HEK293 (cell line): Measurements from ENCODE around the gene MVB12B.
A peak's percentile ranks its signal among the peaks of the same experiment; 100 is the strongest.

ENCODE experiments used
- CTCF ChIA-PET: fragments of 350-600 bp; formaldehyde crosslinking; extraction: SDS; loops from one replicate; lab custom pipeline; 2021; ENCODE audit warnings: antibody characterized with exemption; lab: Yijun Ruan, JAX
- POLR2A ChIA-PET: fragments of 300-600 bp; formaldehyde crosslinking; extraction: SDS; loops from one replicate; lab custom pipeline; 2020; ENCODE audit warnings: antibody characterized with exemption, inconsistent platforms; lab: Yijun Ruan, JAX
- H3K27ac ChIP-seq: fragments of 200-500 bp; sonication (Bioruptor generic); 2 replicates; pipeline ENCODE4 v1.5.1; 2014; ENCODE audit warnings: low read depth, low read length, control low read depth, inconsistent platforms; ENCODE audit errors: extremely low read depth
- H3K36me3 ChIP-seq, 2 experiments: fragments of 200-500 bp in 1 of 2; sonication (Bioruptor generic) in 1 of 2; 1 replicate in 1 of 2; 2 replicates in 1 of 2; pipeline ENCODE4 v1.5.1; 2014 to 2017; ENCODE audit warnings: inconsistent platforms in 2 of 2, low read length in 2 of 2; ENCODE audit not compliant: control insufficient read depth in 2 of 2, insufficient read depth in 1 of 2
- H3K4me1 ChIP-seq: fragments of 200-500 bp; sonication (Bioruptor generic); 2 replicates; pipeline ENCODE4 v1.5.1; 2014; ENCODE audit warnings: mild to moderate bottlenecking, low read length, inconsistent platforms; ENCODE audit not compliant: control insufficient read depth, insufficient read depth
- H3K4me3 ChIP-seq: 2 replicates; pipeline ENCODE4 v1.5.1; 2011; ENCODE audit warnings: low read depth, mild to moderate bottlenecking, control low read depth, low read length, moderate library complexity
- H3K9me3 ChIP-seq: fragments of 200-500 bp; sonication (Bioruptor generic); 2 replicates; pipeline ENCODE4 v1.5.1; 2014; ENCODE audit warnings: low read depth, low read length, inconsistent platforms; ENCODE audit not compliant: control insufficient read depth, insufficient read depth
- MYNN ChIP-seq: fragments of 450-650 bp; formaldehyde crosslinking; IDR thresholded peaks from 2 replicates; pipeline ENCODE4 v1.5.1; 2016; ENCODE audit warnings: missing biosample characterization, missing genetic modification characterization, borderline replicate concordance
- OSR2 ChIP-seq: fragments of 450-650 bp; formaldehyde crosslinking; IDR thresholded peaks from 2 replicates; pipeline ENCODE4 v1.5.1; 2016; ENCODE audit warnings: missing biosample characterization, missing genetic modification characterization
- ZNF10 ChIP-seq: fragments of 450-650 bp; formaldehyde crosslinking; IDR thresholded peaks from 2 replicates; pipeline ENCODE4 v1.5.1; 2017; ENCODE audit warnings: missing biosample characterization, missing genetic modification characterization
- ZNF121 ChIP-seq: fragments of 450-650 bp; formaldehyde crosslinking; IDR thresholded peaks from 2 replicates; pipeline ENCODE4 v1.5.1; 2016; ENCODE audit warnings: missing biosample characterization, missing genetic modification characterization
- ZNF175 ChIP-seq: fragments of 450-650 bp; formaldehyde crosslinking; IDR thresholded peaks from 2 replicates; pipeline ENCODE4 v1.5.1; 2016; ENCODE audit warnings: missing biosample characterization, missing genetic modification characterization
- ZNF202 ChIP-seq: fragments of 450-650 bp; formaldehyde crosslinking; IDR thresholded peaks from 2 replicates; pipeline ENCODE4 v1.5.1; 2016; ENCODE audit warnings: missing biosample characterization, missing genetic modification characterization, borderline replicate concordance
- ZNF223 ChIP-seq: fragments of 450-650 bp; formaldehyde crosslinking; IDR thresholded peaks from 2 replicates; pipeline ENCODE4 v1.5.1; 2016; ENCODE audit warnings: missing biosample characterization, missing genetic modification characterization
- ZNF341 ChIP-seq: fragments of 450-650 bp; formaldehyde crosslinking; IDR thresholded peaks from 2 replicates; pipeline ENCODE4; 2016; ENCODE audit warnings: low read depth, missing biosample characterization, missing genetic modification characterization
- ZNF391 ChIP-seq: fragments of 450-650 bp; formaldehyde crosslinking; IDR thresholded peaks from 2 replicates; pipeline ENCODE4 v1.5.1; 2016; ENCODE audit warnings: low read depth, missing biosample characterization, missing genetic modification characterization, borderline replicate concordance
- ZNF548 ChIP-seq: fragments of 450-650 bp; formaldehyde crosslinking; IDR thresholded peaks from 2 replicates; pipeline ENCODE4 v1.5.1; 2016; ENCODE audit warnings: missing biosample characterization, missing genetic modification characterization
- ZNF600 ChIP-seq: fragments of 450-650 bp; formaldehyde crosslinking; IDR thresholded peaks from 2 replicates; pipeline ENCODE4 v1.5.1; 2016; ENCODE audit warnings: missing biosample characterization, missing genetic modification characterization
- ZNF621 ChIP-seq: fragments of 450-650 bp; formaldehyde crosslinking; IDR thresholded peaks from 2 replicates; pipeline ENCODE4 v1.5.1; 2017; ENCODE audit warnings: missing biosample characterization, missing genetic modification characterization
- ZNF76 ChIP-seq: fragments of 450-650 bp; formaldehyde crosslinking; IDR thresholded peaks from 2 replicates; pipeline ENCODE4; 2016; ENCODE audit warnings: low read depth, missing biosample characterization, missing genetic modification characterization, borderline replicate concordance
- ZNF776 ChIP-seq: fragments of 450-650 bp; formaldehyde crosslinking; IDR thresholded peaks from 2 replicates; pipeline ENCODE4 v1.5.0; 2017; ENCODE audit warnings: missing biosample characterization, missing genetic modification characterization, borderline replicate concordance
- TF ChIP-seq, protein P1 (sequence below): fragments of 450-650 bp; formaldehyde crosslinking; IDR thresholded peaks from 2 replicates; pipeline ENCODE4 v1.5.1; 2017; ENCODE audit warnings: missing biosample characterization, missing genetic modification characterization
- TF ChIP-seq, protein P2 (sequence below): sonication (generic); formaldehyde crosslinking; IDR thresholded peaks from 2 replicates; pipeline ENCODE4 v1.8.1; 2022; ENCODE audit warnings: mild to moderate bottlenecking, moderate library complexity, missing genetic modification reagents
- TF ChIP-seq, protein P3 (sequence below): fragments of 450-650 bp; formaldehyde crosslinking; IDR thresholded peaks from 2 replicates; pipeline ENCODE4 v1.5.1; 2016; ENCODE audit warnings: missing biosample characterization, missing genetic modification characterization
- TF ChIP-seq, protein P4 (sequence below): fragments of 450-650 bp; formaldehyde crosslinking; IDR thresholded peaks from 2 replicates; pipeline ENCODE4 v1.5.1; 2016; ENCODE audit warnings: missing biosample characterization, missing genetic modification characterization
- TF ChIP-seq, protein P5 (sequence below): fragments of 450-650 bp; formaldehyde crosslinking; IDR thresholded peaks from 2 replicates; pipeline ENCODE4 v1.5.1; 2016; ENCODE audit warnings: missing biosample characterization, missing genetic modification characterization
- TF ChIP-seq, protein P6 (sequence below): fragments of 450-650 bp; formaldehyde crosslinking; IDR thresholded peaks from 2 replicates; pipeline ENCODE4 v1.5.1; 2017; ENCODE audit warnings: missing biosample characterization, missing genetic modification characterization

The MVB12B gene

DNA sequence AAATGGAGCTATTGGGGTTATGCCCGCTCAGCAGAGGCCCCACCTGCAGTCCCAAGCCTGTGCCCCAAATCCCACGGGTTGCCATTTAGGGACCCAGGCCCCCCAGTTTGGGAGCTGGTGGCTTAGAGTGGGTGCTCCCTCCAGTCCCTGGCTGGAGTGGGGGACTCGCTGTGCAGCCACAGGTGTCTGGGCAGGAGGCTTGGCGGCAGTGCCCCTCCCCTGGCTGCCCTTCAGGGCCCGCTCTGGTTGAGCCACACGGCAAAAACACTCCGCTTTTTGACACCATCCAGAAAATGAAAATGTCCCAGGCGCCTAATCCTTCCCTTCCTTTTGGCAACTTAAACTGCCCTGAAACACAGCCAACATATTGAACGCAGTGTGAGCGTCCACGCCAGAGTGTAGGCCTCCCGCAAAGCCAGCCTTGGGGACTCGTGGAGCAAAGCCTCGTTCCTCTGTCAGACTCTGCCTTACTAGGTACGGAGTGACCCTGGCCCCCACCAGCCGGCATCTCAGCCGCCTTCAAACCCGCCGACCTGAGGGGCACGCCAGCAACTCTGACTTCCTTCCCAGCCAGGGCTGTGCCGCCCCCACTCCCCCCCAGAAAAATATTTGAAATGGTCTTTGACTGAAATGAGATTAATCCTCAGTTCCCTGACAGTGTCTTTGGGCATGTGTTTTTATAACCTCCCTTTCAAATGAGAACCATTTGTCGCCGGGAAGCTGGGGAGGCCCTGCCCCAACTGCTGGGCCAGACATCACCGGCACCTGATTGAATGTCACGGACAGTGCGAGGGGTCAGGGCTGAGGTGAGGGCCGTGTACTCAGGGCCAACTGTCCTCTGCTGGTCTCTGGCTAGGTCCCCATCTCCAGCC lies 188.6 kb downstream of the MVB12B start:
- Histone ChIP-seq H3K4me1 (peaks cover 12% of the 10 kb centered on the region), H3K4me3 (no peak overlapping the region), H3K9me3 (no peaks in the 10 kb centered on the region), H3K27ac (no peak overlapping the region), H3K36me3 (no peaks in the 10 kb centered on the region)
- POLR2A ChIA-PET = no interaction called here
- TF ChIP-seq ZNF10 (0 out of 2 replicates have a peak, but pooled peaks have one; percentile 30), ZNF341 (tag by site-specific recombination) (peak; percentile 30; the same call in 1 of the 2 replicates), ZNF391 (no peak), ZNF76 (tag by site-specific recombination) (no peak)
- CTCF ChIA-PET = interaction anchor here (0.9 to 7.8 kb wide), 12 partner anchors 7 to 266 kb away, joined by 3 to 63 read pairs (median 5); no protein-coding TSS in a partner anchor

DNA sequence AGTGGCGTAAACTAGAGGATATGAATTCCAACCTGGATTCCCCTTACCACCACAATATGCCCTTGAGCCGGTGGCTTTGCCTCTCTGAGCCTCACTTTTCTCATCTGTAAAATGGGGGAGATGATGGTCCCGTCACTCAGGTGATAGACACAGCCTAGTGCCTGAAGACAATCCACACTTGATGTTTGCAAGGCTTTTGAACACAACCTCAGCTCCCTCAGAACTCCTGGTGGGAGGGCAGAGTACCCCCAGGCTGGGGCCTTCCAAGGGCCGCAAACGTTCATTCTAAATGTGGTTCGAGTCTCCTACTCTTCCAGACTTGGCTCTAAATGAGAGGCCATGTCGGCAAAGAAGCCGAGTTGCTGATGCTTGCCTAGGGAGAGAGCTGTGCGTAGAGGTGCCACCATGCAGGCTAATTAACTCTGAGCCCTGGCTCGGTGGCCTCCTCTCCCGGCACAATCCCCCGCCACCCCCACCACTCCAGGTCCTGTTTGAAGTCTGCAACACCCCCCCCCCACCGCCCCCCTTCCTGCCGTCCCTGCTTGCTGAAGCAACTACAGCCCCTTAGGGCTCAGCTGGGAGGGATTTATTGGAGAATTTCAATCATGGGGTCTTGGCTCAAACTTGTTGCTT lies 189.4 kb downstream of the MVB12B start:
- Histone ChIP-seq H3K4me1 (peaks cover 12% of the 10 kb centered on the region), H3K36me3 (no peaks in the 10 kb centered on the region), H3K27ac (no peak overlapping the region), H3K9me3 (no peaks in the 10 kb centered on the region), H3K4me3 (no peak overlapping the region)
- ChIA-PET CTCF (interaction anchor here (0.7 to 7.8 kb wide), 7 partner anchors 16 to 266 kb away, joined by 3 to 63 read pairs (median 4); no protein-coding TSS in a partner anchor), POLR2A (interaction anchor here (0.6 kb wide), 1 partner anchor 184 kb away, joined by 4 read pairs; no protein-coding TSS in a partner anchor)
- TF ChIP-seq, protein P1, sequence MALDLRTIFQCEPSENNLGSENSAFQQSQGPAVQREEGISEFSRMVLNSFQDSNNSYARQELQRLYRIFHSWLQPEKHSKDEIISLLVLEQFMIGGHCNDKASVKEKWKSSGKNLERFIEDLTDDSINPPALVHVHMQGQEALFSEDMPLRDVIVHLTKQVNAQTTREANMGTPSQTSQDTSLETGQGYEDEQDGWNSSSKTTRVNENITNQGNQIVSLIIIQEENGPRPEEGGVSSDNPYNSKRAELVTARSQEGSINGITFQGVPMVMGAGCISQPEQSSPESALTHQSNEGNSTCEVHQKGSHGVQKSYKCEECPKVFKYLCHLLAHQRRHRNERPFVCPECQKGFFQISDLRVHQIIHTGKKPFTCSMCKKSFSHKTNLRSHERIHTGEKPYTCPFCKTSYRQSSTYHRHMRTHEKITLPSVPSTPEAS (tag by site-specific recombination) = no peak
- TF ChIP-seq OSR2 (tag by site-specific recombination) (no peak), ZNF600 (tag by site-specific recombination) (no peak), ZNF202 (tag by site-specific recombination) (no peak), ZNF621 (tag by site-specific recombination) (no peak), ZNF121 (tag by site-specific recombination) (no peak), ZNF548 (no peak), ZNF223 (tag by site-specific recombination) (no peak), MYNN (tag by site-specific recombination) (no peak), ZNF776 (no peak), ZNF175 (tag by site-specific recombination) (no peak)
- TF ChIP-seq, protein P2, sequence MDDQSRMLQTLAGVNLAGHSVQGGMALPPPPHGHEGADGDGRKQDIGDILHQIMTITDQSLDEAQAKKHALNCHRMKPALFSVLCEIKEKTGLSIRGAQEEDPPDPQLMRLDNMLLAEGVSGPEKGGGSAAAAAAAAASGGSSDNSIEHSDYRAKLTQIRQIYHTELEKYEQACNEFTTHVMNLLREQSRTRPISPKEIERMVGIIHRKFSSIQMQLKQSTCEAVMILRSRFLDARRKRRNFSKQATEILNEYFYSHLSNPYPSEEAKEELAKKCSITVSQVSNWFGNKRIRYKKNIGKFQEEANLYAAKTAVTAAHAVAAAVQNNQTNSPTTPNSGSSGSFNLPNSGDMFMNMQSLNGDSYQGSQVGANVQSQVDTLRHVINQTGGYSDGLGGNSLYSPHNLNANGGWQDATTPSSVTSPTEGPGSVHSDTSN = no peak
- TF ChIP-seq, protein P3, sequence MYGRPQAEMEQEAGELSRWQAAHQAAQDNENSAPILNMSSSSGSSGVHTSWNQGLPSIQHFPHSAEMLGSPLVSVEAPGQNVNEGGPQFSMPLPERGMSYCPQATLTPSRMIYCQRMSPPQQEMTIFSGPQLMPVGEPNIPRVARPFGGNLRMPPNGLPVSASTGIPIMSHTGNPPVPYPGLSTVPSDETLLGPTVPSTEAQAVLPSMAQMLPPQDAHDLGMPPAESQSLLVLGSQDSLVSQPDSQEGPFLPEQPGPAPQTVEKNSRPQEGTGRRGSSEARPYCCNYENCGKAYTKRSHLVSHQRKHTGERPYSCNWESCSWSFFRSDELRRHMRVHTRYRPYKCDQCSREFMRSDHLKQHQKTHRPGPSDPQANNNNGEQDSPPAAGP (tag by site-specific recombination) = no peak
- TF ChIP-seq, protein P4, sequence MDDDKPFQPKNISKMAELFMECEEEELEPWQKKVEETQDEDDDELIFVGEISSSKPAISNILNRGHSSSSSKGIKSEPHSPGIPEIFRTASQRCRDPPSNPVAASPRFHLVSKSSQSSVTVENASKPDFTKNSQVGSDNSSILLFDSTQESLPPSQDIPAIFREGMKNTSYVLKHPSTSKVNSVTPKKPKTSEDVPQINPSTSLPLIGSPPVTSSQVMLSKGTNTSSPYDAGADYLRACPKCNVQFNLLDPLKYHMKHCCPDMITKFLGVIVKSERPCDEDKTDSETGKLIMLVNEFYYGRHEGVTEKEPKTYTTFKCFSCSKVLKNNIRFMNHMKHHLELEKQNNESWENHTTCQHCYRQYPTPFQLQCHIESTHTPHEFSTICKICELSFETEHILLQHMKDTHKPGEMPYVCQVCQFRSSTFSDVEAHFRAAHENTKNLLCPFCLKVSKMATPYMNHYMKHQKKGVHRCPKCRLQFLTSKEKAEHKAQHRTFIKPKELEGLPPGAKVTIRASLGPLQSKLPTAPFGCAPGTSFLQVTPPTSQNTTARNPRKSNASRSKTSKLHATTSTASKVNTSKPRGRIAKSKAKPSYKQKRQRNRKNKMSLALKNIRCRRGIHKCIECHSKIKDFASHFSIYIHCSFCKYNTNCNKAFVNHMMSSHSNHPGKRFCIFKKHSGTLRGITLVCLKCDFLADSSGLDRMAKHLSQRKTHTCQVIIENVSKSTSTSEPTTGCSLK (tag by site-specific recombination) = no peak
- TF ChIP-seq, protein P5, sequence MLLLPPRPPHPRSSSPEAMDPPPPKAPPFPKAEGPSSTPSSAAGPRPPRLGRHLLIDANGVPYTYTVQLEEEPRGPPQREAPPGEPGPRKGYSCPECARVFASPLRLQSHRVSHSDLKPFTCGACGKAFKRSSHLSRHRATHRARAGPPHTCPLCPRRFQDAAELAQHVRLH (tag by site-specific recombination) = no peak
- TF ChIP-seq, protein P6, sequence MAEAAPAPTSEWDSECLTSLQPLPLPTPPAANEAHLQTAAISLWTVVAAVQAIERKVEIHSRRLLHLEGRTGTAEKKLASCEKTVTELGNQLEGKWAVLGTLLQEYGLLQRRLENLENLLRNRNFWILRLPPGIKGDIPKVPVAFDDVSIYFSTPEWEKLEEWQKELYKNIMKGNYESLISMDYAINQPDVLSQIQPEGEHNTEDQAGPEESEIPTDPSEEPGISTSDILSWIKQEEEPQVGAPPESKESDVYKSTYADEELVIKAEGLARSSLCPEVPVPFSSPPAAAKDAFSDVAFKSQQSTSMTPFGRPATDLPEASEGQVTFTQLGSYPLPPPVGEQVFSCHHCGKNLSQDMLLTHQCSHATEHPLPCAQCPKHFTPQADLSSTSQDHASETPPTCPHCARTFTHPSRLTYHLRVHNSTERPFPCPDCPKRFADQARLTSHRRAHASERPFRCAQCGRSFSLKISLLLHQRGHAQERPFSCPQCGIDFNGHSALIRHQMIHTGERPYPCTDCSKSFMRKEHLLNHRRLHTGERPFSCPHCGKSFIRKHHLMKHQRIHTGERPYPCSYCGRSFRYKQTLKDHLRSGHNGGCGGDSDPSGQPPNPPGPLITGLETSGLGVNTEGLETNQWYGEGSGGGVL (tag by site-specific recombination) = no peak
